ENCODE data around the gene SZT2.

DNA sequence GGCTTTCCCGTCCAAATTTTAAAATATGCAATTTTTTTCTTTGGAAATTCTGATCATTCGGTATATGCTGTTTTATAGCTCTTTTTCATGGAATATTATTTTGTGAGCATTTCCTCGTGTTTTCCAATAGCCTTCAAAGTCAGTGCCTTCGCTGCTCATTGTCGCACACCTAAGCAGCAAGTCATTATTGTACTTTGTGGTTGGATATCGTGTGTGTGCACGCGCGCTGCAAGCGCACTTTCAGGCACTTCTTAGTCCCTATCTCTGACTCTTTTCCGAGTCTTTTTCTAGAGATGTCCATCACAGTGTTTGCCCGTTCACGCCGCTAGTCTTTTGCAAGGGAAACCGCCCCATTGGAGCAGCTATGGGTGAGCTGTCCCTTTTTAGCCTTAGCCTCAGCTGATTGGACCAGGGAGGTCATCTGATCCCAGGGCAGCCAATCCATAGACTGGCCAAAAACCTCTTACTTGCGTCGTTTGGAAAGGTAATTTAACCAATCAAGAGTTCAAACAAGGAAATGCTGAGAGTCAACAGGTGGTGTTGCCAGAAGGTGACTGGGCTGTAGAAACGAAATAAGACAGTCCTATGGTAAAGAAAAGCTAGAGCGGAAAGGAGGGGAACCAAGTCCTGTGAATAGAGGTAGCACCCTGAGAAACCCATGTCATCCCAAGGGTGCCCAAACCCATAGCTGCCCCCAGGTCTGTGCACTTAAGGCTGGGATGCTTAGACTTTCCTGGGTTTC is 64.7 kb downstream of the SZT2 start:
- TF ChIP-seq, protein P1, sequence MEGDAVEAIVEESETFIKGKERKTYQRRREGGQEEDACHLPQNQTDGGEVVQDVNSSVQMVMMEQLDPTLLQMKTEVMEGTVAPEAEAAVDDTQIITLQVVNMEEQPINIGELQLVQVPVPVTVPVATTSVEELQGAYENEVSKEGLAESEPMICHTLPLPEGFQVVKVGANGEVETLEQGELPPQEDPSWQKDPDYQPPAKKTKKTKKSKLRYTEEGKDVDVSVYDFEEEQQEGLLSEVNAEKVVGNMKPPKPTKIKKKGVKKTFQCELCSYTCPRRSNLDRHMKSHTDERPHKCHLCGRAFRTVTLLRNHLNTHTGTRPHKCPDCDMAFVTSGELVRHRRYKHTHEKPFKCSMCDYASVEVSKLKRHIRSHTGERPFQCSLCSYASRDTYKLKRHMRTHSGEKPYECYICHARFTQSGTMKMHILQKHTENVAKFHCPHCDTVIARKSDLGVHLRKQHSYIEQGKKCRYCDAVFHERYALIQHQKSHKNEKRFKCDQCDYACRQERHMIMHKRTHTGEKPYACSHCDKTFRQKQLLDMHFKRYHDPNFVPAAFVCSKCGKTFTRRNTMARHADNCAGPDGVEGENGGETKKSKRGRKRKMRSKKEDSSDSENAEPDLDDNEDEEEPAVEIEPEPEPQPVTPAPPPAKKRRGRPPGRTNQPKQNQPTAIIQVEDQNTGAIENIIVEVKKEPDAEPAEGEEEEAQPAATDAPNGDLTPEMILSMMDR (conservative IDR thresholded peaks at IDR 0.05; ENCODE audit: low read depth, low read length) = no peak
- TF ChIP-seq EZH2 (IDR thresholded peaks at IDR 0.05; ENCODE audit: low read length, unreplicated experiment) (no peak), EZH2phosphoT487 (IDR thresholded peaks at IDR 0.05; ENCODE audit: borderline replicate concordance, low read length) (no peak)

Measured in PC-3 (cell line).